ENCODE results near the gene ZFAND2B. TPM values are rescaled to one million over a fixed set of nuclear protein-coding genes. Genes with fewer than 3 reads are reported as not detected.

The ZFAND2B gene
- total RNA-seq, 1 experiment from 2014 or later, result 31.4 TPM

GRCh38 chr2:219207134-219207883 lies 727 bp downstream of the ZFAND2B start (continued):
- TF ChIP-seq REST (IDR thresholded peaks at IDR 0.05; ENCODE audit: low read depth) (no peak), SP1 (IDR thresholded peaks at IDR 0.05; ENCODE audit: low read depth) (no peak), SIN3A (IDR thresholded peaks at IDR 0.05; ENCODE audit: low read depth) (no peak), EGR1 (IDR thresholded peaks at IDR 0.05; ENCODE audit: low read depth) (no peak)
- TF ChIP-seq, protein P1, sequence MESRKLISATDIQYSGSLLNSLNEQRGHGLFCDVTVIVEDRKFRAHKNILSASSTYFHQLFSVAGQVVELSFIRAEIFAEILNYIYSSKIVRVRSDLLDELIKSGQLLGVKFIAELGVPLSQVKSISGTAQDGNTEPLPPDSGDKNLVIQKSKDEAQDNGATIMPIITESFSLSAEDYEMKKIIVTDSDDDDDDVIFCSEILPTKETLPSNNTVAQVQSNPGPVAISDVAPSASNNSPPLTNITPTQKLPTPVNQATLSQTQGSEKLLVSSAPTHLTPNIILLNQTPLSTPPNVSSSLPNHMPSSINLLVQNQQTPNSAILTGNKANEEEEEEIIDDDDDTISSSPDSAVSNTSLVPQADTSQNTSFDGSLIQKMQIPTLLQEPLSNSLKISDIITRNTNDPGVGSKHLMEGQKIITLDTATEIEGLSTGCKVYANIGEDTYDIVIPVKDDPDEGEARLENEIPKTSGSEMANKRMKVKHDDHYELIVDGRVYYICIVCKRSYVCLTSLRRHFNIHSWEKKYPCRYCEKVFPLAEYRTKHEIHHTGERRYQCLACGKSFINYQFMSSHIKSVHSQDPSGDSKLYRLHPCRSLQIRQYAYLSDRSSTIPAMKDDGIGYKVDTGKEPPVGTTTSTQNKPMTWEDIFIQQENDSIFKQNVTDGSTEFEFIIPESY (IDR thresholded peaks at IDR 0.05; ENCODE audit: extremely low read depth, insufficient replicate concordance, low read length), result no peak
